Measurements from ENCODE around the gene NOX1.

The NOX1 gene

GRCh38 chrX:100895365-100896075, 21.4 kb upstream of the NOX1 start:
- no peak overlapping the region for H3K27ac ChIP-seq
- TF ChIP-seq, protein P1, sequence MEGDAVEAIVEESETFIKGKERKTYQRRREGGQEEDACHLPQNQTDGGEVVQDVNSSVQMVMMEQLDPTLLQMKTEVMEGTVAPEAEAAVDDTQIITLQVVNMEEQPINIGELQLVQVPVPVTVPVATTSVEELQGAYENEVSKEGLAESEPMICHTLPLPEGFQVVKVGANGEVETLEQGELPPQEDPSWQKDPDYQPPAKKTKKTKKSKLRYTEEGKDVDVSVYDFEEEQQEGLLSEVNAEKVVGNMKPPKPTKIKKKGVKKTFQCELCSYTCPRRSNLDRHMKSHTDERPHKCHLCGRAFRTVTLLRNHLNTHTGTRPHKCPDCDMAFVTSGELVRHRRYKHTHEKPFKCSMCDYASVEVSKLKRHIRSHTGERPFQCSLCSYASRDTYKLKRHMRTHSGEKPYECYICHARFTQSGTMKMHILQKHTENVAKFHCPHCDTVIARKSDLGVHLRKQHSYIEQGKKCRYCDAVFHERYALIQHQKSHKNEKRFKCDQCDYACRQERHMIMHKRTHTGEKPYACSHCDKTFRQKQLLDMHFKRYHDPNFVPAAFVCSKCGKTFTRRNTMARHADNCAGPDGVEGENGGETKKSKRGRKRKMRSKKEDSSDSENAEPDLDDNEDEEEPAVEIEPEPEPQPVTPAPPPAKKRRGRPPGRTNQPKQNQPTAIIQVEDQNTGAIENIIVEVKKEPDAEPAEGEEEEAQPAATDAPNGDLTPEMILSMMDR (IDR thresholded peaks at IDR 0.05; ENCODE audit: low read depth, low read length), result peak; percentile 60
- no peaks in the 10 kb centered on the region for H3K36me3 ChIP-seq
- peaks cover 10% of the 10 kb centered on the region for H3K27me3 ChIP-seq (ENCODE audit: insufficient read depth, low read depth, severe bottlenecking)
- DNase-seq, result peak; percentile 34
- H3K4me3 ChIP-seq (ENCODE audit: low read depth, low read length), result no peak overlapping the region
- no peaks in the 10 kb centered on the region for H3K9me3 ChIP-seq (ENCODE audit: severe bottlenecking)

GRCh38 chrX:100883654-100884053, 9.5 kb upstream of the NOX1 start:
- Histone ChIP-seq H3K9me3 (ENCODE audit: severe bottlenecking) (no peaks in the 10 kb centered on the region), H3K27me3 (ENCODE audit: insufficient read depth, low read depth, severe bottlenecking) (peaks cover 2% of the 10 kb centered on the region), H3K36me3 (no peaks in the 10 kb centered on the region), H3K27ac (no peak overlapping the region), H3K4me3 (ENCODE audit: low read depth, low read length) (no peak overlapping the region)
- no peak for DNase-seq
- TF ChIP-seq, protein P1 (IDR thresholded peaks at IDR 0.05; ENCODE audit: low read depth, low read length), result no peak

GRCh38 chrX:100880368-100880767, 6.2 kb upstream of the NOX1 start:
- Histone ChIP-seq H3K9me3 (ENCODE audit: severe bottlenecking) (no peaks in the 10 kb centered on the region), H3K36me3 (no peaks in the 10 kb centered on the region), H3K27me3 (ENCODE audit: insufficient read depth, low read depth, severe bottlenecking) (peaks cover 2% of the 10 kb centered on the region), H3K27ac (no peak overlapping the region), H3K4me3 (ENCODE audit: low read depth, low read length) (no peak overlapping the region)
- TF ChIP-seq, protein P1 (IDR thresholded peaks at IDR 0.05; ENCODE audit: low read depth, low read length), result no peak
- no peak for DNase-seq

DNA sequence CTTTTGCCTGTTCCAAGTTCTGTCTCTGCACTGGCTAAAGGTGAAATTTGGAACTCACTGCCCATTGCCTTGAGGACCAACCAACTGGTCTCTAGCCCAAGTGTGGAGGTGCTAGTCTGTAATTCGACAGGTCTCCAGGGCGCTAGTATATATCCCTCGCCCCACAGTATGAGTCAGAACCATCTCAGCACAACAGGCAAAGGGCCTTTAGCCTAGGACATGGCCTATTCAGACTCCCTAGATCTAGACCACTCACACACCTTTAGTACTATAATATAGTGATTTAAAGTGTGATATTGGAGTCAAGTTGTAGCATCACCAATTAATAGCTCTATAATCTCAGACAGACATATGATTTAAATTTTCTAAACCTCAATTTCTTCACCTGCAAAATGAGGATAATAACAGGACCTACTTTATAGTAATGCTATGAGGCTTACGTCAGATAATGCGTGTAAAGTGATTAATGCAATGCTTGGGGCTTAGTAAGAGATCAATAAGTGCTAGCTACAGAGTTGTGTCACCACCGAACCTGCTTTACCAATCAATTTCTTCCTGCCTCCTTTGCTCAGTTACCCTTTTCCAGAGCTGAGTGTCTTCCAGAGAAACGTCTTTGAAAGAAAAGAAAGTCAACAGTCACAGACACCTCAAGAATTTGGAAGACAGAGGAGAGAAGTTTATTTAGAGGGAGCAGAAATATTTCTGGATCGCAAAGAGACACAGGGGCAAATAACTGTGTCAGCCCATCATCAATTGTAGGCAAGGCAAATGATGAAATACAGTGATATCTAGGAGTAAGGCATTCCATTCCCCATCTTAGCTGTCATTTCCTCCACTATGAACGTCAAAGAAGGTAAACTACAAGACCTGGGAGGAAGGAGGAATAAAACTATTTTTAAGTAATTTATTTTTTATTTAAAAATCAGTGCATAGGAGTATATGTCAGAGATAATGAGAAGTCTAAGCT, 2.3 kb downstream of the NOX1 start:
- Histone ChIP-seq H3K27me3 (ENCODE audit: insufficient read depth, low read depth, severe bottlenecking) (peaks cover 19% of the 10 kb centered on the region), H3K27ac (no peak overlapping the region), H3K4me3 (ENCODE audit: low read depth, low read length) (no peak overlapping the region), H3K36me3 (no peaks in the 10 kb centered on the region), H3K9me3 (ENCODE audit: severe bottlenecking) (no peaks in the 10 kb centered on the region)
- TF ChIP-seq, protein P1 (IDR thresholded peaks at IDR 0.05; ENCODE audit: low read depth, low read length), result no peak
- DNase-seq, result no peak

GRCh38 chrX:100870527-100870926, 3.6 kb downstream of the NOX1 start:
- no peaks in the 10 kb centered on the region for H3K9me3 ChIP-seq (ENCODE audit: severe bottlenecking)
- peaks cover 19% of the 10 kb centered on the region for H3K27me3 ChIP-seq (ENCODE audit: insufficient read depth, low read depth, severe bottlenecking)
- TF ChIP-seq, protein P1 (IDR thresholded peaks at IDR 0.05; ENCODE audit: low read depth, low read length), result no peak
- no peak for DNase-seq
- no peak overlapping the region for H3K4me3 ChIP-seq (ENCODE audit: low read depth, low read length)
- H3K36me3 ChIP-seq, result no peaks in the 10 kb centered on the region
- no peak overlapping the region for H3K27ac ChIP-seq
